ENCODE measurements around the gene AHCTF1. TPM values are rescaled to one million over a fixed set of nuclear protein-coding genes. Genes with fewer than 3 reads are reported as not detected.
"Not testable (repeated sequence)": the region's sequence is repeated elsewhere in the genome, so short reads cannot be mapped to it uniquely, and the experiment has no call there.

The AHCTF1 gene
- total RNA-seq, 1 donor from 2014 or later, result 28.2 TPM

- FAIRE-seq, result no peak
- H3K36me3 ChIP-seq (ENCODE audit: control insufficient read depth, insufficient read depth, low read length), result no peaks in the 10 kb centered on the region
- no peak overlapping the region for H3K4me3 ChIP-seq (ENCODE audit: low read depth, low read length)
- no peak for DNase-seq (ENCODE audit: low read depth)
- TF ChIP-seq CTCF (IDR thresholded peaks at IDR 0.05; ENCODE audit: insufficient read depth, low read length, severe bottlenecking), result no peak
- H3K27me3 ChIP-seq (ENCODE audit: control insufficient read depth, insufficient read depth, low read length), result no peaks in the 10 kb centered on the region
Measured at GRCh38 chr1:246815693-246816270, 116.0 kb downstream of the AHCTF1 start.

- no peak for DNase-seq (ENCODE audit: low read depth)
- FAIRE-seq, result no peak
- Histone ChIP-seq H3K36me3 (ENCODE audit: control insufficient read depth, insufficient read depth, low read length) (no peaks in the 10 kb centered on the region), H3K27me3 (ENCODE audit: control insufficient read depth, insufficient read depth, low read length) (no peaks in the 10 kb centered on the region), H3K4me3 (ENCODE audit: low read depth, low read length) (no peak overlapping the region)
- no peak for TF ChIP-seq CTCF (IDR thresholded peaks at IDR 0.05; ENCODE audit: insufficient read depth, low read length, severe bottlenecking)
Measured at GRCh38 chr1:246814890-246815289, 116.9 kb downstream of the AHCTF1 start.

- DNase-seq (ENCODE audit: low read depth); FAIRE-seq; H3K4me3 ChIP-seq (ENCODE audit: low read depth, low read length): not testable (repeated sequence)
Measured at GRCh38 chr1:246813325-246813724, 118.4 kb downstream of the AHCTF1 start.

GRCh38 chr1:246811985-246812384 lies 119.8 kb downstream of the AHCTF1 start:
- FAIRE-seq, result no peak
- no peaks in the 10 kb centered on the region for H3K36me3 ChIP-seq (ENCODE audit: control insufficient read depth, insufficient read depth, low read length)
- no peak for DNase-seq (ENCODE audit: low read depth)
- no peak for TF ChIP-seq CTCF (IDR thresholded peaks at IDR 0.05; ENCODE audit: insufficient read depth, low read length, severe bottlenecking)
- H3K4me3 ChIP-seq (ENCODE audit: low read depth, low read length), result no peak overlapping the region
- no peaks in the 10 kb centered on the region for H3K27me3 ChIP-seq (ENCODE audit: control insufficient read depth, insufficient read depth, low read length)

More at GRCh38 chr1:246813325-246813724, 118.4 kb downstream of the AHCTF1 start:
- H3K36me3 ChIP-seq (ENCODE audit: control insufficient read depth, insufficient read depth, low read length); H3K27me3 ChIP-seq (ENCODE audit: control insufficient read depth, insufficient read depth, low read length): not testable (repeated sequence)

GRCh38 chr1:246809473-246809872 lies 122.3 kb downstream of the AHCTF1 start:
- TF ChIP-seq CTCF (IDR thresholded peaks at IDR 0.05; ENCODE audit: insufficient read depth, low read length, severe bottlenecking), result no peak
- no peak overlapping the region for H3K4me3 ChIP-seq (ENCODE audit: low read depth, low read length)
- no peak for FAIRE-seq

GRCh38 chr1:246805135-246805716 lies 126.5 kb downstream of the AHCTF1 start:
- no peak for TF ChIP-seq CTCF (IDR thresholded peaks at IDR 0.05; ENCODE audit: insufficient read depth, low read length, severe bottlenecking)
- Histone ChIP-seq H3K36me3 (ENCODE audit: control insufficient read depth, insufficient read depth, low read length) (no peaks in the 10 kb centered on the region), H3K4me3 (ENCODE audit: low read depth, low read length) (no peak overlapping the region), H3K27me3 (ENCODE audit: control insufficient read depth, insufficient read depth, low read length) (no peaks in the 10 kb centered on the region)
- DNase-seq (ENCODE audit: low read depth) (no peak), FAIRE-seq (no peak)

More at GRCh38 chr1:246809473-246809872, 122.3 kb downstream of the AHCTF1 start:
- no peak for DNase-seq (ENCODE audit: low read depth)
- Histone ChIP-seq H3K36me3 (ENCODE audit: control insufficient read depth, insufficient read depth, low read length) (no peaks in the 10 kb centered on the region), H3K27me3 (ENCODE audit: control insufficient read depth, insufficient read depth, low read length) (no peaks in the 10 kb centered on the region)
